ENCODE measurements around the gene SYK.

- TF ChIP-seq EZH2 (IDR thresholded peaks at IDR 0.05; ENCODE audit: borderline replicate concordance, low read depth, low read length, severe bottlenecking) (no peak), CTCF (IDR thresholded peaks at IDR 0.05; ENCODE audit: borderline replicate concordance, extremely low read depth, low read length, poor library complexity, severe bottlenecking) (no peak)
Measured at GRCh38 chr9:90774682-90775081, 26.9 kb upstream of the SYK start.

Measured in DND-41 (cell line).